Activated CD8-positive, alpha-beta memory T cell treated with anti-CD3 and anti-CD28 coated beads, Interleukin-2, amount 50 U/mL, for 1 hour (primary cell): ENCODE data around the gene NDUFB2.
"Not testable (repeated sequence)": the region's sequence is repeated elsewhere in the genome, so short reads cannot be mapped to it uniquely, and the experiment has no call there.

Experiments
- DNase-seq: peaks from one replicate; pipeline ENCODE4 v3.0.0-alpha.2; 2020; ENCODE audit errors: extremely low read depth

The NDUFB2 gene

GRCh38 chr7:140689199-140690152, 7.0 kb upstream of the NDUFB2 start:
- DNase-seq: no peak

GRCh38 chr7:140691376-140692045, 5.0 kb upstream of the NDUFB2 start:
- no peak for DNase-seq

GRCh38 chr7:140693849-140694248, 2.7 kb upstream of the NDUFB2 start:
- not testable (repeated sequence) for DNase-seq

- DNase-seq: no peak
Measured at GRCh38 chr7:140694592-140694991, 1.9 kb upstream of the NDUFB2 start.

GRCh38 chr7:140695381-140695780, 1.1 kb upstream of the NDUFB2 start:
- no peak for DNase-seq

- DNase-seq: peak; percentile 85
Measured at GRCh38 chr7:140696024-140696679, 356 bp upstream of the NDUFB2 start.

- DNase-seq: no peak
Measured at GRCh38 chr7:140697447-140698143, 1.1 kb downstream of the NDUFB2 start.

- no peak for DNase-seq
Measured at GRCh38 chr7:140698477-140698876, 2.0 kb downstream of the NDUFB2 start.

GRCh38 chr7:140702774-140703173, 6.3 kb downstream of the NDUFB2 start:
- no peak for DNase-seq

- no peak for DNase-seq
Measured at GRCh38 chr7:140704205-140704604, 7.7 kb downstream of the NDUFB2 start.

GRCh38 chr7:140707132-140707531, 10.6 kb downstream of the NDUFB2 start:
- no peak for DNase-seq

- DNase-seq: not testable (repeated sequence)
Measured at GRCh38 chr7:140708764-140709163, 12.3 kb downstream of the NDUFB2 start.

GRCh38 chr7:140712392-140712791, 15.9 kb downstream of the NDUFB2 start:
- DNase-seq: not testable (repeated sequence)

- no peak for DNase-seq
Measured at GRCh38 chr7:140714331-140715040, 18.0 kb downstream of the NDUFB2 start.

- no peak for DNase-seq
Measured at GRCh38 chr7:140719721-140720120, 23.2 kb downstream of the NDUFB2 start.

- DNase-seq: no peak
Measured at GRCh38 chr7:140722254-140722653, 25.7 kb downstream of the NDUFB2 start.

- peak; percentile 22 for DNase-seq
Measured at GRCh38 chr7:140723006-140723405, 26.5 kb downstream of the NDUFB2 start.

- no peak for DNase-seq
Measured at GRCh38 chr7:140723574-140723973, 27.1 kb downstream of the NDUFB2 start.

- no peak for DNase-seq
Measured at GRCh38 chr7:140724706-140725105, 28.2 kb downstream of the NDUFB2 start.

GRCh38 chr7:140726281-140726680, 29.8 kb downstream of the NDUFB2 start:
- no peak for DNase-seq

GRCh38 chr7:140732416-140732815, 35.9 kb downstream of the NDUFB2 start:
- DNase-seq: no peak
